GM12801 (cell line): ENCODE measurements around the gene LIMA1.

Experiments
- CTCF ChIP-seq: IDR thresholded peaks from one replicate; pipeline ENCODE4 v1.5.1; 2011; ENCODE audit warnings: control low read depth; ENCODE audit not compliant: insufficient read length; ENCODE audit errors: extremely low read depth

Gene LIMA1

GRCh38 chr12:50200552-50201273 lies 82.6 kb downstream of the LIMA1 start:
- no peak for TF ChIP-seq CTCF

DNA sequence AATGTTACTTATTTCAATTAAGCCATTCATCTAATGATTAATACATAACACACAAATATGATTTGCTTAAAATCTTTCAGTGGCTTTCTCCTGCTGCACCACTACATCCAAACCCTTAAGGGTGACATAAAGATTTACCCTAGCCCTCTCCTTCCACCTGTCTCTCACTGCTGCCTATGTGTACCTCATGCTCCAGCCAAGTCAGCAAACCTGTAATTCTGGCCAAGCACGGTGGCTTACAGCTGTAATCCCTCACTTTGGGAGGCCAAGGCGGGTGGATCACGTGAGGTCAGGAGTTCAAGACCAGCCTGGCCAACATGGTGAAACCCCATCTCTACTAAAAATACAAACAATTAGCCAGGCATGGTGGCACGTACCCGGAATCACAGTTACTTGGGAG lies 84.5 kb downstream of the LIMA1 start:
- TF ChIP-seq CTCF: no peak

DNA sequence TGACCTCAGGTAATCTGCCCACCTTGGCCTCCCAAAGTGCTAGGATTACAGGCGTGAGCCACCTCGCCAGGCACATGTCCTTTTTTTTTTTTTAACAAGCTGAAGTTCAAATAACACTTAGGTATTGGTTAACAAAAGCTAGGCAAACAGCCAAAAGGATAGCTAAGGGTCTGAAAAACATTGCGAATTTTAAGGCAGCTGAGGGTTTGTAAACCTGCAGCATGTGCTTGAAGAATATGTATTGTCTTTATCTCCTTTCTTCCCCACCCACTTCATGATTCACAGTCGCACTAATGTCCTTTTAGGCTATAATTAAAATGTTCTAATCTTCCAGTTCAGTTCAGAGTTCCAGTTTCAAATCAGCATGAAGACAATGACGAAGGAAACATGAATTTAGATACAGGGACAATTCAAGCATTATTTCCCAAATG lies 86.0 kb downstream of the LIMA1 start:
- no peak for TF ChIP-seq CTCF

DNA sequence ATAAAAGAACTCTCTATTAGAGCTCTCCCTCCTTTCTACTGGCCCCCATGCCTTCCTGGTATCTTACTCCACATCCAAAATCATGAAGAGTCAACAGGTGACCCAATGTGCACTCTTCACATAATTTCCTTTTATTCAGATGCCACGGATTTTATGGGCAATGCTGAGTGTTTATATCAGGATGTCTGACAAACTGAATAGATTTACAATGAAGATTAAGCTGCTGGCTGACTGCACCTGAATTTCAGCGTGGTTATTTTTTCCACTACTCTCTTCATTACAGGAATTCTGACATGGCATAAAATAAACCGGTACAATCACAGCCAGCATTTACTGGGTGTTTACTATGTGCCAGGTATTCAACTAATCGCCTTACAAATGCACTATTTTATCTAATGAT lies 86.8 kb downstream of the LIMA1 start:
- TF ChIP-seq CTCF: no peak

GRCh38 chr12:50195832-50196231 lies 87.5 kb downstream of the LIMA1 start:
- TF ChIP-seq CTCF: no peak

- TF ChIP-seq CTCF: no peak
These were observed 90.4 kb downstream of the LIMA1 start for GRCh38 chr12:50192908-50193307.

- TF ChIP-seq CTCF: no peak
These were observed 91.1 kb downstream of the LIMA1 start for GRCh38 chr12:50192236-50192635.
